BE2C (cell line): Measurements from ENCODE around the gene TTC28.
"Not testable (repeated sequence)": the region's sequence is repeated elsewhere in the genome, so short reads cannot be mapped to it uniquely, and the experiment has no call there.

ENCODE experiments used
- DNase-seq: peaks from one replicate; pipeline ENCODE4 v3.0.0-alpha.2; 2020
- H3K27me3 ChIP-seq: fragments of 250-450 bp; sonication (Bioruptor Pico); 2 replicates; pipeline ENCODE4 v1.5.1; 2020; ENCODE audit warnings: mild to moderate bottlenecking
- H3K36me3 ChIP-seq: fragments of 250-450 bp; sonication (Bioruptor Pico); 2 replicates; pipeline ENCODE4 v1.5.1; 2020; ENCODE audit warnings: mild to moderate bottlenecking
- H3K4me1 ChIP-seq: fragments of 250-450 bp; sonication (Bioruptor Pico); 2 replicates; pipeline ENCODE4 v1.5.1; 2020
- H3K4me3 ChIP-seq: 2 replicates; pipeline ENCODE4 v1.5.1; 2011; ENCODE audit warnings: low read depth, low read length
- H3K9me3 ChIP-seq: fragments of 250-450 bp; sonication (Bioruptor Pico); 2 replicates; pipeline ENCODE4 v1.5.1; 2020
- CTCF ChIP-seq: IDR thresholded peaks from 2 replicates; pipeline ENCODE4 v1.5.1; 2012; ENCODE audit warnings: mild to moderate bottlenecking, low read depth, low read length

The TTC28 gene

GRCh38 chr22:28207281-28208030 lies 472.2 kb downstream of the TTC28 start:
- peaks cover 9% of the 10 kb centered on the region; the same call in 1 of the 2 replicates for H3K4me1 ChIP-seq
- H3K27me3 ChIP-seq = no peaks in the 10 kb centered on the region
- H3K4me3 ChIP-seq = no peak overlapping the region
- H3K36me3 ChIP-seq = no peaks in the 10 kb centered on the region
- TF ChIP-seq CTCF = no peak
- no peaks in the 10 kb centered on the region for H3K9me3 ChIP-seq
- DNase-seq = no peak

- TF ChIP-seq CTCF = no peak
Measured at GRCh38 chr22:28205926-28206325, 473.7 kb downstream of the TTC28 start.

GRCh38 chr22:28204382-28204781 lies 475.3 kb downstream of the TTC28 start:
- Histone ChIP-seq H3K9me3 (no peaks in the 10 kb centered on the region), H3K36me3 (no peaks in the 10 kb centered on the region), H3K4me3 (no peak overlapping the region), H3K27me3 (no peaks in the 10 kb centered on the region), H3K4me1 (peaks cover 9% of the 10 kb centered on the region; the same call in 1 of the 2 replicates)
- no peak for TF ChIP-seq CTCF
- no peak for DNase-seq

More at GRCh38 chr22:28205926-28206325, 473.7 kb downstream of the TTC28 start:
- Histone ChIP-seq H3K9me3 (no peaks in the 10 kb centered on the region), H3K4me1 (peaks cover 9% of the 10 kb centered on the region; the same call in 1 of the 2 replicates), H3K36me3 (no peaks in the 10 kb centered on the region), H3K27me3 (no peaks in the 10 kb centered on the region), H3K4me3 (no peak overlapping the region)
- no peak for DNase-seq

- no peaks in the 10 kb centered on the region for H3K36me3 ChIP-seq
- DNase-seq = no peak
- H3K4me3 ChIP-seq = no peak overlapping the region
- H3K4me1 ChIP-seq = no peaks in the 10 kb centered on the region; the same call in 1 of the 2 replicates
- no peak for TF ChIP-seq CTCF
- no peaks in the 10 kb centered on the region for H3K27me3 ChIP-seq
- H3K9me3 ChIP-seq = no peaks in the 10 kb centered on the region
Measured at GRCh38 chr22:28203286-28203685, 476.4 kb downstream of the TTC28 start.

GRCh38 chr22:28198692-28199091 lies 480.9 kb downstream of the TTC28 start:
- no peaks in the 10 kb centered on the region for H3K9me3 ChIP-seq
- H3K27me3 ChIP-seq = no peaks in the 10 kb centered on the region
- no peak for DNase-seq
- no peaks in the 10 kb centered on the region for H3K4me1 ChIP-seq
- H3K4me3 ChIP-seq = no peak overlapping the region
- H3K36me3 ChIP-seq = no peaks in the 10 kb centered on the region
- TF ChIP-seq CTCF = no peak

GRCh38 chr22:28191571-28191970 lies 488.1 kb downstream of the TTC28 start:
- not testable (repeated sequence) for H3K4me3 ChIP-seq, DNase-seq, H3K27me3 ChIP-seq

More at GRCh38 chr22:28191571-28191970, 488.1 kb downstream of the TTC28 start:
- H3K9me3 ChIP-seq, H3K36me3 ChIP-seq, H3K4me1 ChIP-seq: not testable (repeated sequence)
